K562 (cell line): ENCODE data around the gene SH3RF1. TPM values are rescaled to one million over a fixed set of nuclear protein-coding genes. Genes with fewer than 3 reads are reported as not detected.

ENCODE experiments used
- ATAC-seq: fragments of 200-7000 bp; cut with Tn5 transposase; 3 replicates; pipeline ENCODE4 v1.9.1; 2020; ENCODE audit warnings: moderate library complexity
- BruUV-seq: library from RNA; stranded (reverse); fragments of 400-500 nt; replicated peaks from 2 replicates; lab custom pipeline; 2021; lab: Mats Ljungman, UMichigan
- CTCF ChIA-PET: fragments of 300-600 bp; formaldehyde crosslinking; extraction: SDS; loops from one replicate; lab custom pipeline; 2021; ENCODE audit warnings: low intra/inter-chr PET ratio; lab: Yijun Ruan, JAX
- POLR2A ChIA-PET: fragments of 300-600, 350-650 bp; sonication (Branson Sonifier 250); formaldehyde crosslinking; extraction: SDS; loops from one replicate; lab custom pipeline; 2021; ENCODE audit warnings: antibody characterized with exemption, inconsistent platforms; lab: Yijun Ruan, JAX
- DNase-seq, 4 experiments: peaks; one replicate each; pipeline versions ENCODE4 v3.0.0 to v3.0.0-alpha.2; 2011 to 2018; ENCODE audit warnings: low spot score in 3 of 4, mixed read lengths in 3 of 4; ENCODE audit errors: extremely low read depth in 1 of 4
- FAIRE-seq: peaks from 2 replicates; lab custom pipeline; 2011; peaks lifted over from hg19 to GRCh38; lab: Jason Lieb, UNC
- H2AFZ ChIP-seq: 2 replicates; pipeline ENCODE4 v1.6.0; 2011; ENCODE audit warnings: low read depth, low read length, control low read depth, inconsistent platforms
- H3K27ac ChIP-seq: fragments of 200-600 bp; 3 replicates; pipeline ENCODE4 v1.8.0; 2011; ENCODE audit warnings: low read depth, mild to moderate bottlenecking, control low read depth, inconsistent platforms, low read length, moderate library complexity, mixed read lengths; ENCODE audit errors: extremely low read depth
- H3K27me3 ChIP-seq, 2 experiments: fragments of 300-600 bp in 1 of 2; 2 replicates in 1 of 2; 3 replicates in 1 of 2; pipeline versions ENCODE4 v1.6.0 to v1.8.0; 2011; ENCODE audit warnings: inconsistent platforms in 2 of 2, low read length in 2 of 2, mild to moderate bottlenecking in 1 of 2, mixed read lengths in 1 of 2, moderate library complexity in 1 of 2; ENCODE audit not compliant: control insufficient read depth in 2 of 2, insufficient read depth in 2 of 2
- H3K36me3 ChIP-seq: fragments of 300-600 bp; 3 replicates; pipeline ENCODE4 v1.8.0; 2011; ENCODE audit warnings: mild to moderate bottlenecking, low read length, inconsistent platforms; ENCODE audit not compliant: control insufficient read depth, insufficient read depth
- H3K4me1 ChIP-seq, 2 experiments: fragments of 200-600 bp in 1 of 2; replicated peaks in 1 of 2; 2 replicates in 1 of 2; 3 replicates in 1 of 2; pipeline versions ENCODE4 v1.5.1 to v1.8.0; 2011; ENCODE audit warnings: inconsistent platforms in 2 of 2, low read length in 2 of 2, mild to moderate bottlenecking in 1 of 2, mixed read lengths in 1 of 2, moderate library complexity in 1 of 2; ENCODE audit not compliant: control insufficient read depth in 2 of 2, insufficient read depth in 2 of 2
- H3K4me2 ChIP-seq: 2 replicates; pipeline ENCODE4 v1.6.1; 2011; ENCODE audit warnings: low read length, control low read depth, inconsistent platforms, mixed read lengths; ENCODE audit not compliant: insufficient read depth
- H3K4me3 ChIP-seq: fragments of 200-600 bp; sonication (generic), shearing (Covaris generic); 2 replicates; pipeline ENCODE4 v1.5.1; 2016; ENCODE audit warnings: control low read depth, inconsistent platforms
- H3K79me2 ChIP-seq: fragments of 200-600 bp; 3 replicates; pipeline ENCODE4 v1.8.0; 2011; ENCODE audit warnings: low read length, inconsistent platforms; ENCODE audit not compliant: control insufficient read depth, insufficient read depth
- H3K9ac ChIP-seq, 2 experiments: 2 replicates each; pipeline versions ENCODE4 v1.6.0 to v1.6.1; 2011; ENCODE audit warnings: low read depth in 2 of 2, low read length in 2 of 2, control low read depth in 1 of 2, inconsistent platforms in 1 of 2, mild to moderate bottlenecking in 1 of 2, mixed read lengths in 1 of 2; ENCODE audit not compliant: insufficient read depth in 1 of 2
- H3K9me1 ChIP-seq: one replicate; pipeline ENCODE4 v1.6.0; 2011; ENCODE audit warnings: inconsistent platforms, mild to moderate bottlenecking, low read length, moderate library complexity; ENCODE audit not compliant: control insufficient read depth, insufficient read depth
- H3K9me3 ChIP-seq: replicated peaks from 2 replicates; pipeline ENCODE4 v1.5.1; 2011; ENCODE audit warnings: low read depth, low read length, inconsistent platforms; ENCODE audit not compliant: control insufficient read depth, insufficient read depth
- H4K20me1 ChIP-seq: replicated peaks from 2 replicates; pipeline ENCODE4 v1.6.1; 2011; ENCODE audit warnings: low read length, inconsistent platforms, mixed read lengths; ENCODE audit not compliant: control insufficient read depth, insufficient read depth
- DNMT1 ChIP-seq: fragments of 450-650 bp; IDR thresholded peaks from 2 replicates; pipeline ENCODE4 v1.6.1; 2016; ENCODE audit warnings: antibody characterized with exemption, mild to moderate bottlenecking
- EP300 ChIP-seq: IDR thresholded peaks from 2 replicates; pipeline ENCODE4 v1.6.1; 2012; ENCODE audit warnings: low read length, improper control_type of control experiment
- ETV5 ChIP-seq: sonication (generic); formaldehyde crosslinking; IDR thresholded peaks from 2 replicates; pipeline ENCODE4 v1.4.0; 2020; ENCODE audit warnings: low read depth, mild to moderate bottlenecking, missing genetic modification reagents
- HSF4 ChIP-seq: fragments of 250-450 bp; sonication (Bioruptor Pico); IDR thresholded peaks from 2 replicates; pipeline ENCODE4 v2.1.2; 2022; ENCODE audit warnings: mild to moderate bottlenecking, moderate library complexity, borderline replicate concordance
- RHOXF2B ChIP-seq: fragments of 250-450 bp; sonication (Bioruptor Pico); conservative IDR thresholded peaks from 2 replicates; pipeline ENCODE4 v1.5.1; 2021
- TAL1 ChIP-seq: fragments of 450-650 bp; IDR thresholded peaks from 2 replicates; pipeline ENCODE4 v1.6.1; 2016; ENCODE audit warnings: mild to moderate bottlenecking
- ZFP36 ChIP-seq: fragments of 150-350 bp; IDR thresholded peaks from 2 replicates; pipeline ENCODE4 v1.6.1; 2018; ENCODE audit warnings: low read length, low read depth; ENCODE audit not compliant: partially characterized antibody
- WGBS: fragments of 100-300 bp; shearing (Covaris generic); methylation state at CpG from one replicate; pipeline ENCODE4 v1.1.6; 2016; ENCODE audit warnings: low coverage, mixed read lengths; ENCODE audit not compliant: insufficient coverage; ENCODE audit errors: missing lambda C conversion rate; 5-methylcytosine and 5-hydroxymethylcytosine counted together
- in situ Hi-C: fragments of 300-500 bp; cut with MboI; formaldehyde crosslinking; loops from 4 replicates; pipeline ENCODE4 v1.15.0; 2018; ENCODE audit warnings: inconsistent platforms, mixed read lengths
- intact Hi-C: fragments of 100-400 bp; cut with micrococcal nuclease; formaldehyde crosslinking; loops from 2 replicates; pipeline ENCODE4 v1.14.2; 2022
- polyA plus RNA-seq, 8 experiments: library from polyadenylated mRNA; depleted of rRNA in 4 of 8; stranded (reverse) in 5 of 8; unstranded in 3 of 8; fragments of >200 nt; fragmentation: Nextera tagmentation in 2 of 8; fragmentation: Illumina TruSeq in 1 of 8; extraction: Ambion mirVana in 2 of 8; extraction: Trizol in 1 of 8; gene quantifications; 2 replicates each; pipeline versions ENCODE4 v1.2.1 to v1.2.3, GENCODE V29; 2011 to 2014; ENCODE audit warnings: inconsistent platforms in 1 of 8, missing spikeins in 1 of 8
- total RNA-seq, 7 experiments: library from RNA; depleted of rRNA in 6 of 7; stranded (reverse); fragments of >200 nt in 6 of 7; fragmentation: Illumina TruSeq in 2 of 7; extraction: Trizol in 2 of 7; gene quantifications; 2 replicates each; pipeline versions ENCODE4 v1.2.1 to v1.2.3, GENCODE V29; 2011 to 2021; ENCODE audit warnings: low replicate concordance in 1 of 7
- TF ChIP-seq, protein P1 (sequence below), 2 experiments: fragments of 150-350 bp in 1 of 2; IDR thresholded peaks; 2 replicates each; pipeline ENCODE4 v1.6.1; 2012 to 2016; ENCODE audit warnings: low read depth in 2 of 2, low read length in 2 of 2, mild to moderate bottlenecking in 1 of 2, moderate library complexity in 1 of 2

SH3RF1 gene
- total and polyA plus RNA-seq, 9 of the 15 experiments (the other 6 are each of a cell fraction or from before 2014, with no cell fraction given), result 0.04 to 0.16 (median 0.11) TPM; not detected in 6

DNA sequence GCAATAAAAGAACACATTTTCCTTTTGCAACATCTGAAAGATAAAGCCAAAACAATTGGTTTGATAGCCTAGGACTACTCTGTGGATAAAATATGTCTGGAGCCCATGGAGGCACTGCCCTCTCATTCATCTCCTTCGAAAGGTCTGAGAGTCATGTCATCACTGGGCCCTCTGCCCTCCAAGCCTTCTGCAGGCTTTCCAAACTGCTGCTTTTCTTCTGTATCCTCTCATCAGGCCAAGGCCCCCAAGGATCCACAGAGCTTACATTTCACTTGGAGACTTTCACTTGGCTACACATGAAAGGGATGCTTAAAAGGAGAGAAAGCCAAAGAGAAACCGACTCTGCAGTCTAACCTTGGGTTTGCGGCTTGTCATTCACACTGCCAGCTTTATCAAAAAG is 109.9 kb downstream of the SH3RF1 start:
- H3K4me1 ChIP-seq, result no peaks in the 10 kb centered on the region
- 2% methylated on average over 3 of the region's 3 CpGs for WGBS
- no peak for TF ChIP-seq ETV5
- TF ChIP-seq, protein P1, sequence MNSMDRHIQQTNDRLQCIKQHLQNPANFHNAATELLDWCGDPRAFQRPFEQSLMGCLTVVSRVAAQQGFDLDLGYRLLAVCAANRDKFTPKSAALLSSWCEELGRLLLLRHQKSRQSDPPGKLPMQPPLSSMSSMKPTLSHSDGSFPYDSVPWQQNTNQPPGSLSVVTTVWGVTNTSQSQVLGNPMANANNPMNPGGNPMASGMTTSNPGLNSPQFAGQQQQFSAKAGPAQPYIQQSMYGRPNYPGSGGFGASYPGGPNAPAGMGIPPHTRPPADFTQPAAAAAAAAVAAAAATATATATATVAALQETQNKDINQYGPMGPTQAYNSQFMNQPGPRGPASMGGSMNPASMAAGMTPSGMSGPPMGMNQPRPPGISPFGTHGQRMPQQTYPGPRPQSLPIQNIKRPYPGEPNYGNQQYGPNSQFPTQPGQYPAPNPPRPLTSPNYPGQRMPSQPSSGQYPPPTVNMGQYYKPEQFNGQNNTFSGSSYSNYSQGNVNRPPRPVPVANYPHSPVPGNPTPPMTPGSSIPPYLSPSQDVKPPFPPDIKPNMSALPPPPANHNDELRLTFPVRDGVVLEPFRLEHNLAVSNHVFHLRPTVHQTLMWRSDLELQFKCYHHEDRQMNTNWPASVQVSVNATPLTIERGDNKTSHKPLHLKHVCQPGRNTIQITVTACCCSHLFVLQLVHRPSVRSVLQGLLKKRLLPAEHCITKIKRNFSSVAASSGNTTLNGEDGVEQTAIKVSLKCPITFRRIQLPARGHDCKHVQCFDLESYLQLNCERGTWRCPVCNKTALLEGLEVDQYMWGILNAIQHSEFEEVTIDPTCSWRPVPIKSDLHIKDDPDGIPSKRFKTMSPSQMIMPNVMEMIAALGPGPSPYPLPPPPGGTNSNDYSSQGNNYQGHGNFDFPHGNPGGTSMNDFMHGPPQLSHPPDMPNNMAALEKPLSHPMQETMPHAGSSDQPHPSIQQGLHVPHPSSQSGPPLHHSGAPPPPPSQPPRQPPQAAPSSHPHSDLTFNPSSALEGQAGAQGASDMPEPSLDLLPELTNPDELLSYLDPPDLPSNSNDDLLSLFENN (IDR thresholded peaks at IDR 0.05; ENCODE audit: low read depth in 2 of 2, low read length in 2 of 2), result no peak
- TF ChIP-seq TAL1, result no peak
- no peak for TF ChIP-seq HSF4
- TF ChIP-seq RHOXF2B, result no peak
- no peak for TF ChIP-seq DNMT1
- no peak for TF ChIP-seq ZFP36
- no peak for TF ChIP-seq EP300
- BruUV-seq, result no TSS peak
- no peaks in the 10 kb centered on the region for H4K20me1 ChIP-seq
- intact Hi-C loops, result no loop called here
- FAIRE-seq (no peak), DNase-seq (no peak), ATAC-seq (no peak)
- no peaks in the 10 kb centered on the region for H3K9me1 ChIP-seq
- no peaks in the 10 kb centered on the region for H3K9me3 ChIP-seq
- in situ Hi-C loops, result no loop called here
- POLR2A ChIA-PET, result interaction anchor here (0.7 kb wide), 1 partner anchor 33 kb away, joined by 3 read pairs; no protein-coding TSS in a partner anchor
- no peaks in the 10 kb centered on the region for H3K36me3 ChIP-seq
- no peak overlapping the region for H2AFZ ChIP-seq
- no peaks in the 10 kb centered on the region for H3K79me2 ChIP-seq
- H3K4me2 ChIP-seq, result no peak overlapping the region
- no peak overlapping the region for H3K9ac ChIP-seq
- CTCF ChIA-PET, result no interaction called here
- no peak overlapping the region for H3K27ac ChIP-seq
- no peak overlapping the region for H3K4me3 ChIP-seq
- no peaks in the 10 kb centered on the region for H3K27me3 ChIP-seq
